Activated naive CD4-positive, alpha-beta T cell treated with anti-CD3 and anti-CD28 coated beads, Interleukin-2, amount 50 U/mL, for 72 hours (primary cell): ENCODE results near the gene KIF15. TPM values are rescaled to one million over a fixed set of nuclear protein-coding genes. Genes with fewer than 3 reads are reported as not detected.

Experiments used
- ATAC-seq, 2 donors: fragments of 150-1000 bp; cut with Tn5 transposase; 2 replicates each; pipeline ENCODE4 v1.10.0; 2021; ENCODE audit warnings: mild to moderate bottlenecking in 2 of 2, moderate library complexity in 2 of 2
- DNase-seq, 2 donors: peaks; one replicate each; pipeline ENCODE4 v3.0.0; 2021 to 2022; ENCODE audit warnings: low spot score in 2 of 2
- H3K27ac Mint-ChIP-seq, 2 donors: one replicate each; pipeline ENCODE4 v1.8.0; 2022; ENCODE audit warnings: mild to moderate bottlenecking in 2 of 2, mixed read lengths in 2 of 2
- H3K36me3 Mint-ChIP-seq, 2 donors: one replicate each; pipeline ENCODE4 v1.8.0; 2022; ENCODE audit warnings: mixed read lengths in 2 of 2
- H3K9me3 Mint-ChIP-seq, 2 donors: one replicate each; pipeline ENCODE4 v1.8.0; 2022; ENCODE audit warnings: mixed read lengths in 2 of 2
- total RNA-seq, 2 donors: library from RNA; stranded (reverse); gene quantifications; one replicate each; pipeline ENCODE4 v1.2.3, GENCODE V29; 2022

The KIF15 gene, protein sequence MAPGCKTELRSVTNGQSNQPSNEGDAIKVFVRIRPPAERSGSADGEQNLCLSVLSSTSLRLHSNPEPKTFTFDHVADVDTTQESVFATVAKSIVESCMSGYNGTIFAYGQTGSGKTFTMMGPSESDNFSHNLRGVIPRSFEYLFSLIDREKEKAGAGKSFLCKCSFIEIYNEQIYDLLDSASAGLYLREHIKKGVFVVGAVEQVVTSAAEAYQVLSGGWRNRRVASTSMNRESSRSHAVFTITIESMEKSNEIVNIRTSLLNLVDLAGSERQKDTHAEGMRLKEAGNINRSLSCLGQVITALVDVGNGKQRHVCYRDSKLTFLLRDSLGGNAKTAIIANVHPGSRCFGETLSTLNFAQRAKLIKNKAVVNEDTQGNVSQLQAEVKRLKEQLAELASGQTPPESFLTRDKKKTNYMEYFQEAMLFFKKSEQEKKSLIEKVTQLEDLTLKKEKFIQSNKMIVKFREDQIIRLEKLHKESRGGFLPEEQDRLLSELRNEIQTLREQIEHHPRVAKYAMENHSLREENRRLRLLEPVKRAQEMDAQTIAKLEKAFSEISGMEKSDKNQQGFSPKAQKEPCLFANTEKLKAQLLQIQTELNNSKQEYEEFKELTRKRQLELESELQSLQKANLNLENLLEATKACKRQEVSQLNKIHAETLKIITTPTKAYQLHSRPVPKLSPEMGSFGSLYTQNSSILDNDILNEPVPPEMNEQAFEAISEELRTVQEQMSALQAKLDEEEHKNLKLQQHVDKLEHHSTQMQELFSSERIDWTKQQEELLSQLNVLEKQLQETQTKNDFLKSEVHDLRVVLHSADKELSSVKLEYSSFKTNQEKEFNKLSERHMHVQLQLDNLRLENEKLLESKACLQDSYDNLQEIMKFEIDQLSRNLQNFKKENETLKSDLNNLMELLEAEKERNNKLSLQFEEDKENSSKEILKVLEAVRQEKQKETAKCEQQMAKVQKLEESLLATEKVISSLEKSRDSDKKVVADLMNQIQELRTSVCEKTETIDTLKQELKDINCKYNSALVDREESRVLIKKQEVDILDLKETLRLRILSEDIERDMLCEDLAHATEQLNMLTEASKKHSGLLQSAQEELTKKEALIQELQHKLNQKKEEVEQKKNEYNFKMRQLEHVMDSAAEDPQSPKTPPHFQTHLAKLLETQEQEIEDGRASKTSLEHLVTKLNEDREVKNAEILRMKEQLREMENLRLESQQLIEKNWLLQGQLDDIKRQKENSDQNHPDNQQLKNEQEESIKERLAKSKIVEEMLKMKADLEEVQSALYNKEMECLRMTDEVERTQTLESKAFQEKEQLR (N-terminal part only)
- total RNA-seq: 10 to 100 TPM; 37.8 to 39.5 TPM

DNA sequence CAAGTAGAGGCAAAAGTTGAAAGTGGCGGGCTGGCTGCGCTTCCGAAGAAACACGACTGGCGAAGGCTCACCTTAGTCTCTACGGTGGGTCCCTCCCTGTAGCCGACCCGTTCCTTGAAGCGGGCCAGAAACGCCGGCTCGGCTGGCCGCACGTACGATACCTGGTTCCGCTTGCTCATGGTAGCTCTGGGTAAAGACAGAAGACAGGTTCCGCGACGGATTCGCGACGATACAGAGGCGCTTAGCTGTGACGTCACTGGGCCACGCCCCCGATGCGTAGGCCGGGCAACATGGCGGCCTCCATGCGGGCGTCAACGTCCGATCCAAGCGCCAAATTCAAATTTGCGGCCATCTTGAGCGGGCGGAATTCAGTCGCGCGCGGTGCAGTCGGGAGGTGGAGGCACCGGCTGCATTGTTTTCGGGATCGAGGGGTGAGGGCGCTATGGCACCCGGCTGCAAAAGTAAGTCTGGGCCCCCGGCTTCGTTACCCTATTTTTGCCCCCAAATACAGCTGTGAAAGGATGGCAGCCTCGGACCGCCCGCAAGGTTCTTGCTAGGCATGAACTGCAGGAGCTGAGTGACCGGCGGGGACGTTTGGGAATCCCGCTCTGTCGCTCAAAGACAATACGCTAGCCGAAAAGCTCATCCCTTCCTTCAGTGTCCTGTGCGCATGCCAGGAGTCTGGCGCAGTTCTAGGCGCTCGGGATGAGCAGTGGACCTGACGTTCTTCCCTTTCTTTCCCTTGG, at the start of gene KIF15, which contains the start of gene KIAA1143:
Gene KIF15 (plus strand): TSS at position 371 of the 746 bp plus-strand sequence. CDS start 72 bp downstream, at position 443.
Gene KIAA1143 (minus strand): TSS at position 196 of the 746 bp plus-strand sequence. CDS start 17 bp downstream, at position 179.
- H3K9me3 Mint-ChIP-seq: peaks cover 14 to 28% of the 10 kb centered on the region in 2 donors

DNA sequence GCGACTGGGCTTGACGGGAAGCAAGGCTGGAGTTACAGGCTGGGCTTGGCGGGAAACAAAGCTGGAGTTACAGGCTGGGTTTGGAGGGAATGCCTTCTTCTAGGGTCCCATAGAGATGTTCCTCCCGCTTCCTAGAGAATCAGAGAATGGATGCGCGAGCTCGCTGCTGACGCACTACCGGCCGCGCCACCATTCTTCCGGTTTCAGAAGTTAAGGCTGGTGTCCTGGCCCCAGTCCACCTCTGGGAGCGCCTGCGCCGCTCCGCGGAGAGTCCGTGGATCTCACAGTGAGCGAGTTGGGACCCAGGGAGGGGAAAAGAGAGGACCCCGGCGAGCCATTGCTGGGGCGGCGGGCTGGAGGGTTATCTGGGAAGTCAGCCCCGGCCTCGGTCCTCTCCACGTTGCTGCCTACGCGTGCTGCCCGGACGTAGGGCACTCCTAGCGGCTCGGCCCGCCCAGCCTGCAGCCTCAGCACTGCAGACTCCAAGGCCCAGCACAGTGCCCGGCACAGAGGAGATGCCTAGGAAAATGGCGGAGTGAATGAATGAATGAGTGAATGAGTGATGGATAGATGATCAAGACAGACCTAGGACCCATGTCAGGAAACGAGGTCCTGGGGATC, 49.0 kb upstream of the KIF15 start, which contains the start of gene ZNF502:
Gene ZNF502 (plus strand): TSS at position 206 of the 621 bp plus-strand sequence. CDS start 7,602 bp downstream, outside the sequence.
- H3K9me3 Mint-ChIP-seq: peaks cover 16 to 37% of the 10 kb centered on the region in 2 donors
- peak within 1 kb of the TSS; percentile 74 to 89 for H3K27ac Mint-ChIP-seq
- DNase-seq: peak; percentile 46 to 62
- ATAC-seq: peak; percentile 77 to 94
- peaks cover 52 to 63% of the 10 kb centered on the region in 2 donors for H3K36me3 Mint-ChIP-seq

More for the DNA sequence above, at the start of gene KIF15, which contains the start of gene KIAA1143:
- ATAC-seq: peak; percentile 92
- peak; percentile 95 for DNase-seq
- Mint-ChIP-seq H3K27ac (peak within 1 kb of the TSS; percentile 92 to 97), H3K36me3 (peaks cover 72 to 81% of the 10 kb centered on the region in 2 donors)

DNA sequence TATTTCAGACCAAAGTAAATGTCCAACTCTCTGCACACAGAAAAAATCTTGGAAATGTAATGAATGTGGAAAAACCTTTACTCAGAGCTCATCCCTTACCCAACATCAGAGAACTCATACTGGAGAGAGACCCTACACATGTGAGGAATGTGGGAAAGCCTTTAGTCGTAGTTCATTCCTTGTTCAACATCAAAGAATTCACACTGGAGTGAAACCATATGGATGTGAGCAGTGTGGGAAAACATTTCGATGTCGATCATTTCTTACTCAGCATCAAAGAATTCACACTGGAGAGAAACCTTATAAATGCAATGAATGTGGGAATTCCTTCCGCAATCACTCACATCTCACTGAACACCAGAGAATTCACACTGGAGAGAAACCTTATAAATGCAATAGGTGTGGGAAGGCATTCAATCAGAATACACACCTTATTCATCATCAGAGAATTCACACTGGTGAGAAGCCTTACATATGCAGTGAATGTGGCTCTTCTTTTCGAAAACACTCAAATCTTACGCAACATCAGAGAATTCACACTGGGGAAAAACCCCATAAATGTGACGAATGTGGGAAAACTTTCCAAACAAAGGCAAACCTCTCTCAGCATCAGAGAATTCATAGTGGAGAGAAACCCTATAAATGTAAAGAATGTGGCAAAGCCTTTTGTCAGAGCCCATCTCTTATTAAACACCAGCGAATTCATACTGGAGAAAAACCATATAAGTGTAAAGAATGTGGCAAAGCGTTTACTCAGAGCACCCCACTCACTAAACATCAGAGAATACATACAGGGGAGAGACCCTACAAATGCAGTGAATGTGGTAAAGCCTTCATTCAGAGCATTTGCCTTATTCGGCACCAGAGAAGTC, 40.1 kb upstream of the KIF15 start:
- Mint-ChIP-seq H3K27ac (no peak overlapping the region), H3K9me3 (peaks cover 56 to 63% of the 10 kb centered on the region in 2 donors), H3K36me3 (peaks cover 73 to 82% of the 10 kb centered on the region in 2 donors)
- DNase-seq: no peak
- ATAC-seq: no peak

DNA sequence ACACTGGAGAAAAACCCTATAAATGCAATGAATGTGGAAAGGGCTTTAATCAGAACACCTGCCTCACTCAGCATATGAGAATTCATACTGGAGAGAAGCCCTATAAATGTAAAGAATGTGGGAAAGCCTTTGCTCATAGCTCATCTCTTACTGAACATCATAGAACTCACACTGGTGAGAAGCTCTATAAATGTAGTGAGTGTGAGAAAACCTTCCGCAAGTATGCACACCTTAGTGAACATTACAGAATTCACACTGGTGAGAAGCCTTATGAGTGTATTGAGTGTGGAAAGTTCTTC, 39.5 kb upstream of the KIF15 start:
- DNase-seq (no peak), ATAC-seq (no peak)
- H3K9me3 Mint-ChIP-seq: peaks cover 56 to 58% of the 10 kb centered on the region in 2 donors
- peaks cover 67 to 78% of the 10 kb centered on the region in 2 donors for H3K36me3 Mint-ChIP-seq
- no peak overlapping the region for H3K27ac Mint-ChIP-seq

DNA sequence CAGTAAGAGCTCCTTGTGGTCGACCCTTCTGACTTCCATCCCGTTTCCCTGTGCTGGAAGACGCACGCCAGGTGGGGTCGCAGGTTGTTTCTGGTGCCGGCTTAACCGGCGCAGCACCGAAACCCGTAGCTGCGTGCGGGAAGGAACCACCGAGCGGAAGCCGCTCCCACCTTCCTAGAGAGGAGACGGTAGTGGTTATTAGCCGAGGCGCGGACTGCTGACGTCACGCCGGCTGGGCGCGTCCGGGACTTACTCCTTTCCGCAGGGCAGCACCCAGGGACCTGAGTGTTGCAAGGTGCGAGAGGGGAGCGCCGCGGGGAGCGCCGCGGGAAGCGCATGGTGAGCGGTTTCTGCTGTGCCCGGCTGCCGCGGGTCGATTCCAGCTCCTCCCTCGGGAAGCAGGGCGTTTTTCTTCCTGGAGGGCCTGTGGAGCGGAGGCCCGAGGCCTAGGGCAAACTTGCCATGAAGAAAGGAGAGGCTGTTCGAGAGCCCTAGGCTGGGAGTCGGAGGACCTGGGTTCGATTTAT, 32.1 kb upstream of the KIF15 start, which contains the start of gene ZNF501:
Gene ZNF501 (plus strand): TSS at position 252 of the 527 bp plus-strand sequence. CDS start 4,787 bp downstream, outside the sequence.
- Mint-ChIP-seq H3K9me3 (peaks cover 53 to 57% of the 10 kb centered on the region in 2 donors), H3K36me3 (peaks cover 61 to 81% of the 10 kb centered on the region in 2 donors), H3K27ac (peak within 1 kb of the TSS; percentile 82 to 86)
- ATAC-seq (peak; percentile 99), DNase-seq (peak; percentile 74 to 81)

DNA sequence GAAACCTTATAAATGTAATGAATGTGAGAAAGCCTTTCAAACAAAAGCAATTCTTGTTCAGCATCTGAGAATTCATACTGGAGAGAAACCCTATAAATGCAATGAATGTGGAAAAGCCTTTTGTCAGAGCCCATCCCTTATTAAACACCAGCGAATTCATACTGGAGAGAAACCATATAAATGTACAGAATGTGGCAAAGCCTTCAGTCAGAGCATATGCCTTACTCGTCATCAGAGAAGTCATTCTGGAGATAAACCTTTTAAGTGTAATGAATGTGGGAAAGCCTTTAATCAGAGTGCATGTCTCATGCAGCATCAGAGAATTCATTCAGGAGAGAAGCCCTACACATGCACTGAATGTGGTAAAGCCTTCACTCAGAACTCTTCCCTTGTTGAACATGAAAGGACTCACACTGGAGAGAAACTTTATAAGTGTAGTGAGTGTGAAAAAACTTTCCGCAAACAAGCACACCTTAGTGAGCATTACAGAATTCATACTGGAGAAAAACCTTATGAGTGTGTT, 26.9 kb upstream of the KIF15 start:
- no peak overlapping the region for H3K27ac Mint-ChIP-seq
- ATAC-seq (no peak), DNase-seq (no peak)
- peaks cover 62 to 85% of the 10 kb centered on the region in 2 donors for H3K36me3 Mint-ChIP-seq
- H3K9me3 Mint-ChIP-seq: peaks cover 54 to 55% of the 10 kb centered on the region in 2 donors

DNA sequence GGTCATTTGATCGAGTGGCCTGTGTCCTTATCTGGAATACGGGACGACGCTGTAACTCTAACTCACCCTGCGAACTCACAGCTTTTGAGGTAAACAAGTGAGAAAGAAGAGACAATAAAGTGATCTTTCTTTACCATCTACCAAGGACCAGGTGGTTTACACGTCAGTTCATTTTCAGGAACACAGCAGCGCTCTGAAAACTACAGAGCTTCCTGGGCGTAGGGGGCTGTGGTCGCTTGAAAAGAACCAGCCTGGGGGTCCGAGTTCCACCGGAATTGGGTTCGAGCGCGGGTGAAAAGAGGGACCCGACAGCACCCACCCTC, 532 bp upstream of the KIF15 start:
- H3K27ac Mint-ChIP-seq: peak overlapping the region; percentile 92 to 97
- H3K9me3 Mint-ChIP-seq: peaks cover 14 to 28% of the 10 kb centered on the region in 2 donors
- DNase-seq: no peak
- peaks cover 68 to 82% of the 10 kb centered on the region in 2 donors for H3K36me3 Mint-ChIP-seq
- peak; percentile 5 to 11 for ATAC-seq

DNA sequence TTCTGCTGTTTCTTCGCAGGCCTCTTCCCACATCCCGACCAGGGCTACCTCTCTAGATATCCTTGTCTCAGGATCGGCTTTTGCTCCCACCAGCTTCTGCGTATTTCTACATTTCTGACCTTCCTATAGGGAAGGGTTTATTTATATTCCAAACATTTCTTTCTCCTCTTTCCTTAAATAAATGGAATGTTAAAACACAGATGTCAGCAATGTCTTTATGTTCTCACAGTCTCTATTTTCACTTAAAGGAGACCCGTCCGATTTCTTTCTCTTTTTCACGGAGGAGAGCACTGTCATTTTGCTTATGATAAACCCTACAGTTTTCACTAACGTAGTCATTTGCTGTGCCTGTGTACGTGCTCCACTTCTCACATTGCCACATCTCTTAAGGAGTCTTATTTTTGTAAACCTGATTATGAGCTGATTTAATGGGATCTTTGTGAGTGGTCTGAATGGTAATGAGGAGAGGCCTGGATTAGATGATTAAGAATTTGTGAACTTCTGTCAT, 630 bp downstream of the KIF15 start:
- Mint-ChIP-seq H3K27ac (peak overlapping the region; percentile 92 to 97), H3K9me3 (peaks cover 13 to 25% of the 10 kb centered on the region in 2 donors), H3K36me3 (peaks cover 73 to 81% of the 10 kb centered on the region in 2 donors)
- ATAC-seq (peak in 1 of 2 donors; percentile 31), DNase-seq (no peak)

DNA sequence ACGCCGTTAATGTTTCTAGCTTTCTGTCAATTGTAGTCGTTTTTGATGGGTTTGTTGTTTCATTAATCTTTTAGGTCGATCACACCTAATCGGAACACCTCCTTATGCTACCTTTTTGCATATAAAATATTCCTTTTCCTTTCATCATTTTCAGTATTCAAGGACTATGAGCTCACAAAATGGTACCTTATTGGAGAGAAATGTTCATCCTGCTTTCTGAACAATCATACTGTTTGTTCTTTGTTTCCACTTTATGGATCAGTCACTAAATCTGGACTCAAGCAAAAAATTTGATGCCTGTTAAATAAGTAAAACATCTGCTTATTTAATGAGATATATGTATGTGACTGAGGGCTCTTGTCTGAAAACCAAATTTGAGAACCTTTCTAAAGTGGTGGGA, 1.1 kb downstream of the KIF15 start:
- peaks cover 71 to 81% of the 10 kb centered on the region in 2 donors for H3K36me3 Mint-ChIP-seq

DNA sequence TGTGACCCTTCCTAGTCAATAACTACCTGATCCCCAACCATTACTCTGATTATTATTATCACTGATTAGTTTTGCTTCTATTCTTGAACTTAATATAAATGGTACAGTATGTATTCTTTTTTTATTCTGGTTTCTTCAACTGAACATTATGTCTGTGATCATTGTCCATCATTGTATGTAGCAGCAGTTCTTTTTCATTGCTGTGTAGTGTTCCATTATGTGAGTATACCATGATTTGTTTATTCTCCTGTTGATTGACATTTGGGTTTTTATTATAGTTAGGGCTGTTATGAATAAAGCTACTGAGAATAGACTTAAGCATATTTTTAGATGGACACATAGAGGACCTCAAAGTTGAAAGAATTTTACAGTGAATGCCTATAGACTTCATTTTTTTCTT, 2.7 kb downstream of the KIF15 start:
- H3K9me3 Mint-ChIP-seq: peaks cover 7 to 20% of the 10 kb centered on the region in 2 donors
- H3K27ac Mint-ChIP-seq: no peak overlapping the region
- ATAC-seq: no peak
- H3K36me3 Mint-ChIP-seq: peaks cover 62 to 80% of the 10 kb centered on the region in 2 donors
- no peak for DNase-seq

More for the DNA sequence above, 1.1 kb downstream of the KIF15 start:
- peaks cover 11 to 21% of the 10 kb centered on the region in 2 donors for H3K9me3 Mint-ChIP-seq
- peak overlapping the region; percentile 92 to 97 for H3K27ac Mint-ChIP-seq
- DNase-seq (no peak), ATAC-seq (no peak)

DNA sequence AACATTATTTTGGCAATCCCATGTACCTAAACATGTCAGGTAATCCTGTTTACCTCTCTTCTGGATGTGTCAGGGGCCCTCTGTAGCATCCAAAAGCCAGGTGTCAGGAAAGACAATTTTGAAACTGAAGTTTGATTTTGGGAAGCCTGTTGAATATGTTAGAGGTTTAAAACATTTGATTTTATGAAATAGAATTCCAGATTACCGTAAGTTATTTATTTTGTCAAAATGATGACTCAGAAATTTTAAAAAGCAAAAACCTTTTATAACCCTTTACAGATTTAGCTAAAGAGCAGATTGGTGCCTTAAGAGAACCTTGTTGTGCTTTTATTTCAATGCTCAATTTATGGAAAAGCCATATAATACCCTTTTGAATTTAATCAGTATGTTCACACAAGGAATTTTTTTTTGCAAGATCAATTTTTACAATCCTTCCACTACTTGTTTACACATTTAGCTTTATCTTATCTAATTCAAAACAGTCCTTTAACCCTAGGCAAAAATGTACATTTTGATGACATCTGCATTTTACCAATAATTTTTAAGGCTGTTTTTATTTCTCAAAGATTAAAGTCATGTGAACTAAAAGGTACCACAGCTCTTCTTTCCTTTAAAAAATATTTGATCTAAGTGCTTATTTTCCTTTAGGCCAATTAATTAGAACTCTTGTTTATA, 10.0 kb downstream of the KIF15 start:
- peaks cover 10 to 22% of the 10 kb centered on the region in 2 donors for H3K9me3 Mint-ChIP-seq
- no peak for ATAC-seq
- DNase-seq: no peak
- no peak overlapping the region for H3K27ac Mint-ChIP-seq
- peaks cover 59 to 85% of the 10 kb centered on the region in 2 donors for H3K36me3 Mint-ChIP-seq

DNA sequence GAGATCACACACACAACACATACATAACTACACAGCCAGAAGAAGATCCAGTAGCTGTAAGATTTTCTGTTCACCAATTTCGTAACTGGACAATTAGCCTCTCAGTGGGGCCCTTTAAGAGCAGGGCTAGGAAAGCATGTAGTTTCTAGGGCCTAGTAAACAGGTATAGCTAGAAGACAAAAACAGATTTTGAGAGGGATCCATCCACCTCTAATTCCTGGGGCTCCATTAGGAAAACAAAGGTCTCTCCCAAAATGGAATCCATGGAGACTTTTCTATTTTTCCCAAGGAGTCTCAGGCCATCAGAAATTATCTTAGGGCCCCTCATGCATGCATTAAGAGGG, 10.5 kb downstream of the KIF15 start:
- Mint-ChIP-seq H3K36me3 (peaks cover 56 to 83% of the 10 kb centered on the region in 2 donors), H3K27ac (no peak overlapping the region), H3K9me3 (peaks cover 10 to 22% of the 10 kb centered on the region in 2 donors)
- no peak for ATAC-seq
- no peak for DNase-seq

DNA sequence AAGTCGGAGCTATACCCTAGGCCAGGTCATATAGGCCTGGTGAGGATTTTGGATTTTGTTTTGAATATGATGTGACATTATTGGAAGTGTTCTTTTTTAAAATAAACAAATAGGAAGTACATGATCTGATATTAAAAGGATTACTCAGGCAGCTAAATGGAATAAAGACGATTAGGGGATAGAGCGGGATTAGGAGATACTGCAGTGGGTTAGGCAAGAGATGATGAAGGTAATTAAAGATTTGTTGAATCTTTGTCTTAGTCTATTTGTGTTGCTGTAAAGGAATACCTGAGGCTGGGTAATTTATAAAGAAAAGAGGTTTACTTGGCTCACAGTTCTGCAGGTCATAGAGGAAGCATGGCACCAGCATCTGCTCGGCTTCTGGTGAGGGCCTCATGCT, 21.3 kb downstream of the KIF15 start:
- ATAC-seq: no peak
- no peak for DNase-seq
- peaks cover 11 to 65% of the 10 kb centered on the region in 2 donors for H3K36me3 Mint-ChIP-seq
- no peaks in the 10 kb centered on the region for H3K9me3 Mint-ChIP-seq
- H3K27ac Mint-ChIP-seq: no peak overlapping the region
